WERI-Rb-1 (cell line): ENCODE data around the gene PHACTR3.

Experiments used
- DNase-seq: peaks from one replicate; pipeline ENCODE4 v3.0.0-alpha.2; 2020
- H3K27ac ChIP-seq: fragments of 250-450 bp; sonication (Bioruptor Pico); 2 replicates; pipeline ENCODE4 v1.5.1; 2020; ENCODE audit warnings: mild to moderate bottlenecking, moderate library complexity
- H3K27me3 ChIP-seq: fragments of 250-450 bp; sonication (Bioruptor Pico); 2 replicates; pipeline ENCODE4 v1.5.1; 2021; ENCODE audit warnings: mild to moderate bottlenecking, low read depth, moderate library complexity; ENCODE audit not compliant: insufficient read depth, severe bottlenecking
- H3K36me3 ChIP-seq: fragments of 250-450 bp; sonication (Bioruptor Pico); 2 replicates; pipeline ENCODE4 v1.5.1; 2020; ENCODE audit warnings: mild to moderate bottlenecking, moderate library complexity
- H3K4me3 ChIP-seq: 2 replicates; pipeline ENCODE4 v1.5.1; 2011; ENCODE audit warnings: low read depth, mild to moderate bottlenecking, control low read depth, low read length
- H3K9me3 ChIP-seq: fragments of 250-450 bp; sonication (Bioruptor Pico); 2 replicates; pipeline ENCODE4 v1.5.1; 2021; ENCODE audit warnings: mild to moderate bottlenecking, moderate library complexity; ENCODE audit not compliant: severe bottlenecking
- CTCF ChIP-seq: IDR thresholded peaks from 2 replicates; pipeline ENCODE4 v1.5.1; 2011; ENCODE audit warnings: low read depth, mild to moderate bottlenecking, control low read depth, inconsistent platforms, low read length

The PHACTR3 gene

GRCh38 chr20:59608871-59609270, 4.5 kb downstream of the PHACTR3 start:
- DNase-seq: no peak
- H3K9me3 ChIP-seq: no peaks in the 10 kb centered on the region
- H3K4me3 ChIP-seq: no peak overlapping the region
- H3K27ac ChIP-seq: no peak overlapping the region
- H3K27me3 ChIP-seq: peaks cover 87% of the 10 kb centered on the region
- TF ChIP-seq CTCF: no peak
- no peaks in the 10 kb centered on the region for H3K36me3 ChIP-seq

GRCh38 chr20:59611286-59611685, 6.9 kb downstream of the PHACTR3 start:
- Histone ChIP-seq H3K4me3 (no peak overlapping the region), H3K27me3 (peaks cover 95% of the 10 kb centered on the region), H3K27ac (no peak overlapping the region), H3K9me3 (no peaks in the 10 kb centered on the region), H3K36me3 (no peaks in the 10 kb centered on the region)
- no peak for DNase-seq
- no peak for TF ChIP-seq CTCF

- Histone ChIP-seq H3K27me3 (peaks cover 94% of the 10 kb centered on the region), H3K4me3 (no peak overlapping the region), H3K9me3 (no peaks in the 10 kb centered on the region), H3K27ac (no peak overlapping the region), H3K36me3 (no peaks in the 10 kb centered on the region)
- DNase-seq: no peak
- TF ChIP-seq CTCF: no peak
Measured at GRCh38 chr20:59613861-59614260, 9.5 kb downstream of the PHACTR3 start.

GRCh38 chr20:59614714-59615113, 10.4 kb downstream of the PHACTR3 start:
- DNase-seq: no peak

GRCh38 chr20:59616306-59616705, 12.0 kb downstream of the PHACTR3 start:
- H3K9me3 ChIP-seq: no peaks in the 10 kb centered on the region
- H3K36me3 ChIP-seq: no peaks in the 10 kb centered on the region
- peaks cover 96% of the 10 kb centered on the region for H3K27me3 ChIP-seq
- no peak overlapping the region for H3K27ac ChIP-seq
- no peak for DNase-seq
- TF ChIP-seq CTCF: no peak
- no peak overlapping the region for H3K4me3 ChIP-seq

More at GRCh38 chr20:59614714-59615113, 10.4 kb downstream of the PHACTR3 start:
- no peaks in the 10 kb centered on the region for H3K36me3 ChIP-seq
- H3K9me3 ChIP-seq: no peaks in the 10 kb centered on the region
- no peak overlapping the region for H3K4me3 ChIP-seq
- peaks cover 96% of the 10 kb centered on the region for H3K27me3 ChIP-seq
- TF ChIP-seq CTCF: no peak
- no peak overlapping the region for H3K27ac ChIP-seq

GRCh38 chr20:59617221-59617620, 12.9 kb downstream of the PHACTR3 start:
- DNase-seq: no peak
- TF ChIP-seq CTCF: no peak
- Histone ChIP-seq H3K4me3 (no peak overlapping the region), H3K27ac (no peak overlapping the region), H3K36me3 (no peaks in the 10 kb centered on the region), H3K27me3 (peaks cover 99% of the 10 kb centered on the region), H3K9me3 (no peaks in the 10 kb centered on the region)
